GM12878 (cell line): ENCODE measurements around the gene SMURF1. TPM values are rescaled to one million over a fixed set of nuclear protein-coding genes. Genes with fewer than 3 reads are reported as not detected.

ENCODE experiments used
- ATAC-seq: fragments of 200-7000 bp; cut with Tn5 transposase; 3 replicates; pipeline ENCODE4 v1.9.1; 2020; ENCODE audit warnings: mild to moderate bottlenecking, moderate library complexity
- BruUV-seq: library from RNA; stranded (reverse); fragments of 400-500 nt; replicated peaks from 2 replicates; lab custom pipeline; 2021; lab: Mats Ljungman, UMichigan
- CTCF ChIA-PET: fragments of 300-600 bp; sonication (Branson Sonifier 250); formaldehyde crosslinking; extraction: SDS; loops from one replicate; lab custom pipeline; 2021; ENCODE audit warnings: inconsistent platforms; lab: Yijun Ruan, JAX
- POLR2A ChIA-PET: fragments of 350-600 bp; formaldehyde crosslinking; extraction: SDS; loops from one replicate; lab custom pipeline; 2021; ENCODE audit warnings: inconsistent platforms; lab: Charles Lee
- RAD21 ChIA-PET: fragments of 300-600 bp; sonication (Branson Sonifier 250); formaldehyde crosslinking; loops from one replicate; lab custom pipeline; 2023; ENCODE audit warnings: antibody characterized with exemption; ENCODE audit not compliant: unreplicated experiment; lab: Charles Lee
- SMC1A ChIA-PET: fragments of 300-600 bp; sonication (Branson Sonifier 250); formaldehyde crosslinking; loops from one replicate; lab custom pipeline; 2023; ENCODE audit not compliant: unreplicated experiment, uncharacterized antibody; lab: Charles Lee
- DNase-seq: peaks from one replicate; pipeline ENCODE4 v3.0.0-alpha.2; 2011; ENCODE audit warnings: low read depth, low spot score
- FAIRE-seq: peaks from 3 replicates; lab custom pipeline; 2011; peaks lifted over from hg19 to GRCh38; lab: Jason Lieb, UNC
- H2AFZ ChIP-seq: 2 replicates; pipeline ENCODE4 v1.6.0; 2011; ENCODE audit warnings: low read depth, low read length, control low read depth; ENCODE audit not compliant: control insufficient read depth
- H3K27ac ChIP-seq: 2 replicates; pipeline ENCODE4 v1.5.1; 2011; ENCODE audit warnings: control low read depth; ENCODE audit not compliant: control insufficient read depth, insufficient read depth
- H3K27me3 ChIP-seq, 2 experiments: replicated peaks in 1 of 2; 2 replicates each; pipeline versions ENCODE4 v1.6.0 to v1.6.1; 2011; ENCODE audit warnings: low read length in 1 of 2; ENCODE audit not compliant: control insufficient read depth in 2 of 2, insufficient read depth in 2 of 2
- H3K36me3 ChIP-seq, 2 experiments: 2 replicates each; pipeline ENCODE4 v1.5.1; 2011; ENCODE audit warnings: low read length in 1 of 2; ENCODE audit not compliant: control insufficient read depth in 2 of 2, insufficient read depth in 2 of 2
- H3K4me1 ChIP-seq: 2 replicates; pipeline ENCODE4 v1.6.1; 2011; ENCODE audit warnings: mild to moderate bottlenecking, low read length, moderate library complexity, mixed read lengths; ENCODE audit not compliant: control insufficient read depth, insufficient read depth
- H3K4me2 ChIP-seq: 2 replicates; pipeline ENCODE4 v1.6.0; 2011; ENCODE audit warnings: control low read depth; ENCODE audit not compliant: control insufficient read depth, insufficient read depth
- H3K4me3 ChIP-seq: fragments of 200-600 bp; sonication (generic); 2 replicates; pipeline ENCODE4 v1.5.1; 2016
- H3K79me2 ChIP-seq: 2 replicates; pipeline ENCODE4 v1.6.0; 2011; ENCODE audit warnings: low read length; ENCODE audit not compliant: control insufficient read depth, insufficient read depth
- H3K9ac ChIP-seq: 2 replicates; pipeline ENCODE4 v1.8.0; 2011; ENCODE audit warnings: low read length, control low read depth, mixed read lengths; ENCODE audit not compliant: control insufficient read depth, insufficient read depth
- H3K9me3 ChIP-seq: replicated peaks from 3 replicates; pipeline ENCODE4 v1.5.1; 2011; ENCODE audit warnings: mild to moderate bottlenecking, low read length; ENCODE audit not compliant: control insufficient read depth, insufficient read depth
- H4K20me1 ChIP-seq: 2 replicates; pipeline ENCODE4 v1.6.0; 2011; ENCODE audit not compliant: control insufficient read depth, insufficient read depth
- BACH1 ChIP-seq: fragments of 450-650 bp; IDR thresholded peaks from 2 replicates; pipeline ENCODE4 v1.6.1; 2017; ENCODE audit warnings: mild to moderate bottlenecking, borderline replicate concordance
- DPF2 ChIP-seq: fragments of 450-650 bp; IDR thresholded peaks from 2 replicates; pipeline ENCODE4 v1.6.1; 2017; ENCODE audit warnings: mild to moderate bottlenecking
- HCFC1 ChIP-seq: fragments of 150-350 bp; IDR thresholded peaks from 2 replicates; pipeline ENCODE4 v1.6.1; 2014; ENCODE audit warnings: low read length
- HDGF ChIP-seq: fragments of 450-650 bp; IDR thresholded peaks from 2 replicates; pipeline ENCODE4 v1.6.1; 2016; ENCODE audit warnings: antibody characterized with exemption
- SMAD1 ChIP-seq: fragments of 450-650 bp; IDR thresholded peaks from 2 replicates; pipeline ENCODE4 v1.6.1; 2018; ENCODE audit warnings: mild to moderate bottlenecking, low read depth; ENCODE audit not compliant: partially characterized antibody
- SRF ChIP-seq, 2 experiments: IDR thresholded peaks; 2 replicates each; pipeline ENCODE4 v1.6.1; 2011; ENCODE audit warnings: low read depth in 2 of 2, low read length in 2 of 2, mild to moderate bottlenecking in 1 of 2, moderate library complexity in 1 of 2
- SUZ12 ChIP-seq: fragments of 200-600 bp; sonication (generic); IDR thresholded peaks from one replicate; pipeline ENCODE4 v1.6.1; 2018; ENCODE audit warnings: antibody characterized with exemption, mild to moderate bottlenecking; ENCODE audit not compliant: unreplicated experiment
- YBX1 ChIP-seq: fragments of 450-650 bp; IDR thresholded peaks from 2 replicates; pipeline ENCODE4 v1.6.1; 2016; ENCODE audit warnings: antibody characterized with exemption
- ZNF207 ChIP-seq: fragments of 450-650 bp; IDR thresholded peaks from 2 replicates; pipeline ENCODE4 v1.6.1; 2014; ENCODE audit warnings: antibody characterized with exemption, mild to moderate bottlenecking, borderline replicate concordance
- WGBS: methylation state at CpG from one replicate; pipeline ENCODE4 v1.1.6; 2016; ENCODE audit warnings: low lambda C conversion rate; ENCODE audit not compliant: insufficient replicate concordance, insufficient coverage; ENCODE audit errors: missing lambda C conversion rate; 5-methylcytosine and 5-hydroxymethylcytosine counted together
- in situ Hi-C: fragments of 300-500 bp; cut with MboI; formaldehyde crosslinking; loops from 9 replicates; pipeline ENCODE4 v1.14.3; 2018; ENCODE audit warnings: mixed read lengths
- intact Hi-C: fragments of 100-400 bp; cut with micrococcal nuclease; formaldehyde crosslinking; loops from one replicate; pipeline ENCODE4 v1.14.2; 2022; ENCODE audit not compliant: unreplicated experiment
- polyA plus RNA-seq, 11 experiments: library from polyadenylated mRNA; depleted of rRNA in 4 of 11; unstranded in 6 of 11; stranded (reverse) in 5 of 11; fragments of >200 nt; fragmentation: Nextera tagmentation in 4 of 11; fragmentation: Illumina TruSeq in 1 of 11; extraction: Ambion mirVana in 4 of 11; extraction: Trizol in 1 of 11; gene quantifications; 1 replicate in 1 of 11; 2 replicates in 10 of 11; pipeline versions ENCODE4 v1.2.1 to v1.2.3, GENCODE V29; 2011 to 2016; ENCODE audit warnings: inconsistent platforms in 2 of 11, missing spikeins in 2 of 11, low read depth in 1 of 11
- total RNA-seq, 4 experiments: library from RNA; depleted of rRNA in 3 of 4; stranded (reverse); fragments of >200 nt in 3 of 4; fragmentation: Illumina TruSeq in 1 of 4; extraction: Trizol in 1 of 4; gene quantifications; 2 replicates each; pipeline versions ENCODE4 v1.2.1 to v1.2.3, GENCODE V29; 2013 to 2021
- TF ChIP-seq, protein P1 (sequence below): IDR thresholded peaks from 2 replicates; pipeline ENCODE4 v1.6.1; 2011; ENCODE audit warnings: borderline replicate concordance, low read depth, mild to moderate bottlenecking, moderate library complexity, low read length; ENCODE audit not compliant: insufficient read depth, poor library complexity, severe bottlenecking
- TF ChIP-seq, protein P2 (sequence below): fragments of 450-650 bp; IDR thresholded peaks from 2 replicates; pipeline ENCODE4 v1.6.1; 2016; ENCODE audit warnings: mild to moderate bottlenecking

SMURF1 gene
- total and polyA plus RNA-seq, 10 of the 15 experiments (the other 5 are each of a cell fraction or from before 2014, with no cell fraction given) = 0.76 to 14.0 (median 7.9) TPM

DNA sequence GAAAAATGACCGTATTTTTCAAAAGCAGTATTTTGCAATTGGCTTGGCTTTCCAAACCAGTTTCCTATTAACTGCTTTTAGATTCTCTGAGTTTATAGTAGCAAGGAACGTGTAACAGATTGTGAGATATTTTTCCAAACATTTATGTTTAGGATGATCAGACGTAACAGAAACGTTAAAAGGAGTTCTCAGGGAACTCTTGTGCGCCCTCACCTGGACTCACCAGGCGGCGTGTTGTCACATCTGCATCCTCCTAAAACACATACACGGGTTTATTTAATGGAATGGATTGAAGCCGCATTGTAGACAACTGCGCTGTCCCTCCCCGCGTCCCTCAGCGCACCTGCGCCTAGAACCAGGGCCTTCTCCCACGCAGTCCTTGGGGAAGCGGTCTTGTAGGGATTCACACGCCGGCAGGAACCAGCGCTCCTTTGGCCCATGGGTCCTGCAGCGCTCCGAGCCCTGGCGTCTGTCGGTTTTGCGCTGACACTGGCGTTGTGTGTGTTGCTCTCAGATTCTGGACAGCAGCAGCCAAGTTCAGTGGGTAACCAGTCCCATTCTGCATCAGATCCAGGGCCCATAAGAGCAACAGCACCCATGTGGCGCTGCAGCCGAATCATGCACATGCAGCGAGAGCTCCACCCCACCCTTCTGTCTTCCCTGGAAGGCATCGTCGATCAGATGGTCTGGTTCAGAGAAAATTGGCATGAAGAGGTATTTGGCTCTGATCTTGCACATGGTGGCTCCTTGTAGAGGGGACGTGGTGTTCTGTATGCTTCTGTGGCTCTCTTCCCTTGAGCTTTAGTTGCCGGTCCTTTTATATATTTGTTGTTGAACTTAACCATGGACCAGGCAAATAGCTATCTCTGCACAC, 150.6 kb downstream of the SMURF1 start:
- POLR2A ChIA-PET = interaction anchor here (0.7 kb wide), 1 partner anchor 9 kb away, joined by 3 read pairs; no protein-coding TSS in a partner anchor

DNA sequence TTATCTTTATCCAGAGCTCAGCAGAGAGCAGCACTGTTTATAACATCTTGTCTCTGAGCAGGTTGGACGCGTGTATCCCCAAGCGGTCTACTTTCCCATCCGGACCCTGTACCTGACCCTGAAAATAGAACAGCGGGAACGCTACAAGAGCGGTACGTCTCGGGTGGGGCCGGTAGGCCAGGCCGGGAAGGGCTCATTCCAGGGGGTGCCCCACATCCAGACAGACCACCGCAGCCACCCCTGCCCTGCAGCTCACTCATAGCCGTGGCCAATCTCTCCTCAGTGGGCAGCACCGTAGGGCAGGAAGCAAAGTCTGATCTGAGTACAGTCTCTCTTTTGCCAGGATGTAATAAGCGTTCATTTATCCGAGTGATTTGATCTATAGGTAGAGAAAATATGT, 151.8 kb downstream of the SMURF1 start:
- SMC1A ChIA-PET = no interaction called here
- in situ Hi-C loops = no loop called here
- RAD21 ChIA-PET = no interaction called here
- no peak overlapping the region for H2AFZ ChIP-seq
- H3K4me2 ChIP-seq = no peak overlapping the region
- no peak overlapping the region for H3K27ac ChIP-seq
- H3K4me3 ChIP-seq = no peak overlapping the region
- H3K9me3 ChIP-seq = no peaks in the 10 kb centered on the region
- ATAC-seq (no peak), DNase-seq (no peak), FAIRE-seq (no peak)
- H3K27me3 ChIP-seq = no peaks in the 10 kb centered on the region
- POLR2A ChIA-PET = no interaction called here
- no peaks in the 10 kb centered on the region for H3K79me2 ChIP-seq
- no peak overlapping the region for H3K9ac ChIP-seq
- H4K20me1 ChIP-seq = no peaks in the 10 kb centered on the region
- no TSS peak for BruUV-seq
- intact Hi-C loops = no loop called here
- peaks cover 13% of the 10 kb centered on the region for H3K4me1 ChIP-seq
- CTCF ChIA-PET = no interaction called here
- peaks cover 28 to 51% of the 10 kb centered on the region in 2 experiments for H3K36me3 ChIP-seq
- 97% methylated on average over 16 of the region's 16 CpGs for WGBS
- no peak for TF ChIP-seq ZNF207
- TF ChIP-seq HCFC1 = no peak
- TF ChIP-seq DPF2 = no peak
- no peak for TF ChIP-seq YBX1
- TF ChIP-seq SMAD1 = no peak
- TF ChIP-seq, protein P1, sequence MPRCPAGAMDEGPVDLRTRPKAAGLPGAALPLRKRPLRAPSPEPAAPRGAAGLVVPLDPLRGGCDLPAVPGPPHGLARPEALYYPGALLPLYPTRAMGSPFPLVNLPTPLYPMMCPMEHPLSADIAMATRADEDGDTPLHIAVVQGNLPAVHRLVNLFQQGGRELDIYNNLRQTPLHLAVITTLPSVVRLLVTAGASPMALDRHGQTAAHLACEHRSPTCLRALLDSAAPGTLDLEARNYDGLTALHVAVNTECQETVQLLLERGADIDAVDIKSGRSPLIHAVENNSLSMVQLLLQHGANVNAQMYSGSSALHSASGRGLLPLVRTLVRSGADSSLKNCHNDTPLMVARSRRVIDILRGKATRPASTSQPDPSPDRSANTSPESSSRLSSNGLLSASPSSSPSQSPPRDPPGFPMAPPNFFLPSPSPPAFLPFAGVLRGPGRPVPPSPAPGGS = no peak
- TF ChIP-seq SUZ12 = no peak
- no peak for TF ChIP-seq HDGF
- TF ChIP-seq, protein P2, sequence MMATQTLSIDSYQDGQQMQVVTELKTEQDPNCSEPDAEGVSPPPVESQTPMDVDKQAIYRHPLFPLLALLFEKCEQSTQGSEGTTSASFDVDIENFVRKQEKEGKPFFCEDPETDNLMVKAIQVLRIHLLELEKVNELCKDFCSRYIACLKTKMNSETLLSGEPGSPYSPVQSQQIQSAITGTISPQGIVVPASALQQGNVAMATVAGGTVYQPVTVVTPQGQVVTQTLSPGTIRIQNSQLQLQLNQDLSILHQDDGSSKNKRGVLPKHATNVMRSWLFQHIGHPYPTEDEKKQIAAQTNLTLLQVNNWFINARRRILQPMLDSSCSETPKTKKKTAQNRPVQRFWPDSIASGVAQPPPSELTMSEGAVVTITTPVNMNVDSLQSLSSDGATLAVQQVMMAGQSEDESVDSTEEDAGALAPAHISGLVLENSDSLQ = no peak

More for the DNA sequence above, 150.6 kb downstream of the SMURF1 start:
- Histone ChIP-seq H3K36me3 (peaks cover 28 to 49% of the 10 kb centered on the region in 2 experiments), H3K4me3 (no peak overlapping the region), H3K9me3 (no peaks in the 10 kb centered on the region), H3K4me2 (no peak overlapping the region), H3K4me1 (peaks cover 13% of the 10 kb centered on the region), H3K79me2 (no peaks in the 10 kb centered on the region), H4K20me1 (no peaks in the 10 kb centered on the region), H2AFZ (no peak overlapping the region), H3K27ac (peak overlapping the region; percentile 43; the same call in 1 of the 2 replicates), H3K9ac (no peak overlapping the region), H3K27me3 (no peaks in the 10 kb centered on the region)
- FAIRE-seq (no peak), DNase-seq (no peak), ATAC-seq (no peak)
- ChIA-PET SMC1A (interaction anchor here (1.0 kb wide), 1 partner anchor 24 kb away, joined by 3 read pairs; no protein-coding TSS in a partner anchor), RAD21 (interaction anchor here (0.6 kb wide), 1 partner anchor 106 kb away, joined by 3 read pairs; no protein-coding TSS in a partner anchor), CTCF (interaction anchor here (1.5 kb wide), 1 partner anchor 318 kb away, joined by 3 read pairs; no protein-coding TSS in a partner anchor)
- 97% methylated on average over 32 of the region's 32 CpGs for WGBS
- intact Hi-C loops = no loop called here
- BruUV-seq = no TSS peak
- no peak for TF ChIP-seq BACH1
- 0 out of 4 replicates have a peak, but pooled peaks of 1 of the 2 experiments have one; percentile 7 for TF ChIP-seq SRF (IDR thresholded peaks at IDR 0.05; ENCODE audit: low read depth in 2 of 2, low read length in 2 of 2)
- in situ Hi-C loops = no loop called here
